ENCODE measurements around the gene TMEM88.

Gene TMEM88, protein sequence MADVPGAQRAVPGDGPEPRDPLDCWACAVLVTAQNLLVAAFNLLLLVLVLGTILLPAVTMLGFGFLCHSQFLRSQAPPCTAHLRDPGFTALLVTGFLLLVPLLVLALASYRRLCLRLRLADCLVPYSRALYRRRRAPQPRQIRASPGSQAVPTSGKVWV

DNA sequence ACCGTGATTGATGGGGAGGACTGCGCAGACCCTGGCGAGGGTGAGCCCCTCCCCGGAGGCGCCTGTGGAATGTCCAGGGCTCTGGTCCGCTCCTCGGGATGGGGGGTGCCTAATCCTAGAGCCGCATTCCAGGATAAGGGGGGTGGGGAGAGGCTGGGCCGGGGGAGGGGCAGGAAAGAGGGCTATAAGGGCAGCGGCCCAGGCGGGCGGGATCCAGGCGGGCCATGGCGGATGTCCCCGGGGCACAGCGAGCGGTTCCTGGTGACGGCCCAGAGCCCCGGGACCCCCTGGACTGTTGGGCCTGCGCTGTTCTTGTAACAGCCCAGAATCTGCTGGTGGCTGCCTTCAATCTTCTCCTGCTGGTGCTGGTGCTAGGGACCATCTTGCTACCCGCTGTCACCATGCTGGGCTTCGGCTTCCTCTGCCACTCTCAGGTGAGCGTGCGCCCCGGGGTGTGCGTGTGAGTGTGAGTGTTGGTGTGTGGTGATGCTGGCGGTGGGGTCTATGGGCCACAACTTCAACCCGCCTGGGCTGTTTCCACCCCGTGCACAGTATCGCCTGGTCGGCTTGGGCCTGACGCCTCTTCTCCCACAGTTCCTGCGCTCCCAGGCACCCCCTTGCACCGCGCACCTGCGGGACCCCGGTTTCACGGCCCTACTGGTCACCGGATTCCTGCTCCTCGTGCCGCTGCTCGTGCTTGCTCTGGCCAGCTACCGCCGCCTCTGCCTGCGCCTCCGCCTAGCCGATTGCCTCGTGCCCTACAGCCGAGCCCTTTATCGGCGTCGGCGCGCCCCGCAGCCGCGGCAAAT is at the start of gene TMEM88:
Gene TMEM88 (plus strand): TSS at position 216 of the 809 bp plus-strand sequence. CDS start 9 bp downstream, at position 225.
- no peak for ATAC-seq
- no peak for TF ChIP-seq ISL1 (CRISPR knock-in tag; IDR thresholded peaks at IDR 0.05)
- no peak for TF ChIP-seq ESRRG (CRISPR knock-in tag; IDR thresholded peaks at IDR 0.05)
- TF ChIP-seq ZNF565 (CRISPR knock-in tag; conservative IDR thresholded peaks at IDR 0.05; ENCODE audit: low read depth), result no peak
- TF ChIP-seq OSR1 (CRISPR knock-in tag; IDR thresholded peaks at IDR 0.05), result no peak
- TF ChIP-seq ZNF8 (CRISPR knock-in tag; IDR thresholded peaks at IDR 0.05), result no peak
- TF ChIP-seq, protein P1, sequence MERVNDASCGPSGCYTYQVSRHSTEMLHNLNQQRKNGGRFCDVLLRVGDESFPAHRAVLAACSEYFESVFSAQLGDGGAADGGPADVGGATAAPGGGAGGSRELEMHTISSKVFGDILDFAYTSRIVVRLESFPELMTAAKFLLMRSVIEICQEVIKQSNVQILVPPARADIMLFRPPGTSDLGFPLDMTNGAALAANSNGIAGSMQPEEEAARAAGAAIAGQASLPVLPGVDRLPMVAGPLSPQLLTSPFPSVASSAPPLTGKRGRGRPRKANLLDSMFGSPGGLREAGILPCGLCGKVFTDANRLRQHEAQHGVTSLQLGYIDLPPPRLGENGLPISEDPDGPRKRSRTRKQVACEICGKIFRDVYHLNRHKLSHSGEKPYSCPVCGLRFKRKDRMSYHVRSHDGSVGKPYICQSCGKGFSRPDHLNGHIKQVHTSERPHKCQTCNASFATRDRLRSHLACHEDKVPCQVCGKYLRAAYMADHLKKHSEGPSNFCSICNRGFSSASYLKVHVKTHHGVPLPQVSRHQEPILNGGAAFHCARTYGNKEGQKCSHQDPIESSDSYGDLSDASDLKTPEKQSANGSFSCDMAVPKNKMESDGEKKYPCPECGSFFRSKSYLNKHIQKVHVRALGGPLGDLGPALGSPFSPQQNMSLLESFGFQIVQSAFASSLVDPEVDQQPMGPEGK (CRISPR knock-in tag; IDR thresholded peaks at IDR 0.05; ENCODE audit: borderline replicate concordance), result no peak
- no peak for TF ChIP-seq ZC3H10 (CRISPR knock-in tag; IDR thresholded peaks at IDR 0.05)
- TF ChIP-seq ARNTL (CRISPR knock-in tag; IDR thresholded peaks at IDR 0.05; ENCODE audit: borderline replicate concordance, low read depth), result no peak
- no peak for TF ChIP-seq SNAI2 (CRISPR knock-in tag; IDR thresholded peaks at IDR 0.05)

DNA sequence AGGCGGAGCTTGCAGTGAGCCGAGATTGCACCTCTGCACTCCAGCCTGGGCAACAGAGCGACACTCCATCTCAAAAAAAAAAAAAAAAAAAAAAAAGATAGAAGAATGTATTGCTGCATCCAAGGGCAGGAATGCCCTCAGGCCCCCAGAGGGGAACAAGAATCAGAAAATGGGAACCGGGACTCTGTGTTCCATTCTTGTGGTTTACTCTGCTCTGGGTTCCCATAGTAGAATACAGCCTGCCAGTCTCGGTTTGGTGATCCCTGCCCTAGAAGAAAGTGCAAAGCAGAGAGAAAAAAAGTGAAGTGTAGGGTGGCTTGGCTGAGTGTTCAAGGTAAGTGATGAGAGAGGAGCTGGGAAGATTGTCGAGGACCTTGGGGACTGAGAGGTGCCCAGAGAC is 48.3 kb upstream of the TMEM88 start:
- TF ChIP-seq ZNF8 (CRISPR knock-in tag; IDR thresholded peaks at IDR 0.05) (no peak), TOX (CRISPR knock-in tag; IDR thresholded peaks at IDR 0.05; ENCODE audit: borderline replicate concordance) (no peak), ZFP3 (CRISPR knock-in tag; IDR thresholded peaks at IDR 0.05) (no peak), ISL1 (CRISPR knock-in tag; IDR thresholded peaks at IDR 0.05) (no peak), CSDC2 (CRISPR knock-in tag; IDR thresholded peaks at IDR 0.05) (no peak), SNAI2 (CRISPR knock-in tag; IDR thresholded peaks at IDR 0.05) (no peak), GLIS3 (CRISPR knock-in tag; IDR thresholded peaks at IDR 0.05) (no peak), ARNTL (CRISPR knock-in tag; IDR thresholded peaks at IDR 0.05; ENCODE audit: borderline replicate concordance, low read depth) (no peak), BACH2 (CRISPR knock-in tag; IDR thresholded peaks at IDR 0.05; ENCODE audit: borderline replicate concordance) (no peak), ZNF70 (CRISPR knock-in tag; IDR thresholded peaks at IDR 0.05) (no peak), ZC3H10 (CRISPR knock-in tag; IDR thresholded peaks at IDR 0.05) (no peak), ZNF565 (CRISPR knock-in tag; conservative IDR thresholded peaks at IDR 0.05; ENCODE audit: low read depth) (no peak), ESRRG (CRISPR knock-in tag; IDR thresholded peaks at IDR 0.05) (no peak)
- TF ChIP-seq, protein P2, sequence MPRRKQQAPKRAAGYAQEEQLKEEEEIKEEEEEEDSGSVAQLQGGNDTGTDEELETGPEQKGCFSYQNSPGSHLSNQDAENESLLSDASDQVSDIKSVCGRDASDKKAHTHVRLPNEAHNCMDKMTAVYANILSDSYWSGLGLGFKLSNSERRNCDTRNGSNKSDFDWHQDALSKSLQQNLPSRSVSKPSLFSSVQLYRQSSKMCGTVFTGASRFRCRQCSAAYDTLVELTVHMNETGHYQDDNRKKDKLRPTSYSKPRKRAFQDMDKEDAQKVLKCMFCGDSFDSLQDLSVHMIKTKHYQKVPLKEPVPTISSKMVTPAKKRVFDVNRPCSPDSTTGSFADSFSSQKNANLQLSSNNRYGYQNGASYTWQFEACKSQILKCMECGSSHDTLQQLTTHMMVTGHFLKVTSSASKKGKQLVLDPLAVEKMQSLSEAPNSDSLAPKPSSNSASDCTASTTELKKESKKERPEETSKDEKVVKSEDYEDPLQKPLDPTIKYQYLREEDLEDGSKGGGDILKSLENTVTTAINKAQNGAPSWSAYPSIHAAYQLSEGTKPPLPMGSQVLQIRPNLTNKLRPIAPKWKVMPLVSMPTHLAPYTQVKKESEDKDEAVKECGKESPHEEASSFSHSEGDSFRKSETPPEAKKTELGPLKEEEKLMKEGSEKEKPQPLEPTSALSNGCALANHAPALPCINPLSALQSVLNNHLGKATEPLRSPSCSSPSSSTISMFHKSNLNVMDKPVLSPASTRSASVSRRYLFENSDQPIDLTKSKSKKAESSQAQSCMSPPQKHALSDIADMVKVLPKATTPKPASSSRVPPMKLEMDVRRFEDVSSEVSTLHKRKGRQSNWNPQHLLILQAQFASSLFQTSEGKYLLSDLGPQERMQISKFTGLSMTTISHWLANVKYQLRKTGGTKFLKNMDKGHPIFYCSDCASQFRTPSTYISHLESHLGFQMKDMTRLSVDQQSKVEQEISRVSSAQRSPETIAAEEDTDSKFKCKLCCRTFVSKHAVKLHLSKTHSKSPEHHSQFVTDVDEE (CRISPR knock-in tag; IDR thresholded peaks at IDR 0.05), result no peak
- TF ChIP-seq, protein P3, sequence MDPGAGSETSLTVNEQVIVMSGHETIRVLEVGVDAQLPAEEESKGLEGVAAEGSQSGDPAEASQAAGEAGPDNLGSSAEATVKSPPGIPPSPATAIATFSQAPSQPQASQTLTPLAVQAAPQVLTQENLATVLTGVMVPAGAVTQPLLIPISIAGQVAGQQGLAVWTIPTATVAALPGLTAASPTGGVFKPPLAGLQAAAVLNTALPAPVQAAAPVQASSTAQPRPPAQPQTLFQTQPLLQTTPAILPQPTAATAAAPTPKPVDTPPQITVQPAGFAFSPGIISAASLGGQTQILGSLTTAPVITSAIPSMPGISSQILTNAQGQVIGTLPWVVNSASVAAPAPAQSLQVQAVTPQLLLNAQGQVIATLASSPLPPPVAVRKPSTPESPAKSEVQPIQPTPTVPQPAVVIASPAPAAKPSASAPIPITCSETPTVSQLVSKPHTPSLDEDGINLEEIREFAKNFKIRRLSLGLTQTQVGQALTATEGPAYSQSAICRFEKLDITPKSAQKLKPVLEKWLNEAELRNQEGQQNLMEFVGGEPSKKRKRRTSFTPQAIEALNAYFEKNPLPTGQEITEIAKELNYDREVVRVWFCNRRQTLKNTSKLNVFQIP (CRISPR knock-in tag; IDR thresholded peaks at IDR 0.05; ENCODE audit: borderline replicate concordance, low read depth), result no peak
- TF ChIP-seq, protein P1 (CRISPR knock-in tag; IDR thresholded peaks at IDR 0.05; ENCODE audit: borderline replicate concordance), result no peak
- TF ChIP-seq, protein P4, sequence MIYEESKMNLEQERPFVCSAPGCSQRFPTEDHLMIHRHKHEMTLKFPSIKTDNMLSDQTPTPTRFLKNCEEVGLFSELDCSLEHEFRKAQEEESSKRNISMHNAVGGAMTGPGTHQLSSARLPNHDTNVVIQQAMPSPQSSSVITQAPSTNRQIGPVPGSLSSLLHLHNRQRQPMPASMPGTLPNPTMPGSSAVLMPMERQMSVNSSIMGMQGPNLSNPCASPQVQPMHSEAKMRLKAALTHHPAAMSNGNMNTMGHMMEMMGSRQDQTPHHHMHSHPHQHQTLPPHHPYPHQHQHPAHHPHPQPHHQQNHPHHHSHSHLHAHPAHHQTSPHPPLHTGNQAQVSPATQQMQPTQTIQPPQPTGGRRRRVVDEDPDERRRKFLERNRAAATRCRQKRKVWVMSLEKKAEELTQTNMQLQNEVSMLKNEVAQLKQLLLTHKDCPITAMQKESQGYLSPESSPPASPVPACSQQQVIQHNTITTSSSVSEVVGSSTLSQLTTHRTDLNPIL (CRISPR knock-in tag; IDR thresholded peaks at IDR 0.05; ENCODE audit: low read depth), result no peak

DNA sequence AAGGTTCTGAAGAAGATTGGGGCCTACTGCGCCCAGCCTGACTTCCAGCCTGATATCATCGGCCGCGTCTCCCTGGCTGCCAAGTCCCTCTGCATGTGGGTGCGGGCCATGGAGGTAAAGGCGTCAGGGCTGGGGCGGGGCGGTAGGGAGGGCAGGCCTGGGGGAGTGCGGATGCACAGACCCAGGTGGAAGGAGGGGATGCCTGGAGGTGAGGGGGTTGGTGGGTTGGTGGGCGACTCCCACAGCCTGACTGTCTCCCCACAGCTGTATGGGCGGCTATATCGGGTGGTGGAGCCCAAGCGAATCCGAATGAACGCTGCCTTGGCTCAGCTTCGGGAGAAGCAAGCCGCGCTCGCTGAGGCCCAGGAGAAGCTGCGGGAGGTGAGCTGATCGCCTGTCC is 47.7 kb upstream of the TMEM88 start:
- ATAC-seq, result no peak
- TF ChIP-seq ESRRG (CRISPR knock-in tag; IDR thresholded peaks at IDR 0.05), result no peak
- TF ChIP-seq, protein P1 (CRISPR knock-in tag; IDR thresholded peaks at IDR 0.05; ENCODE audit: borderline replicate concordance), result no peak
- no peak for TF ChIP-seq CSDC2 (CRISPR knock-in tag; IDR thresholded peaks at IDR 0.05)
- no peak for TF ChIP-seq SNAI2 (CRISPR knock-in tag; IDR thresholded peaks at IDR 0.05)
- no peak for TF ChIP-seq ZNF8 (CRISPR knock-in tag; IDR thresholded peaks at IDR 0.05)
- no peak for TF ChIP-seq ISL1 (CRISPR knock-in tag; IDR thresholded peaks at IDR 0.05)
- no peak for TF ChIP-seq ARNTL (CRISPR knock-in tag; IDR thresholded peaks at IDR 0.05; ENCODE audit: borderline replicate concordance, low read depth)
- no peak for TF ChIP-seq ZFP3 (CRISPR knock-in tag; IDR thresholded peaks at IDR 0.05)
- TF ChIP-seq PPARA (CRISPR knock-in tag; IDR thresholded peaks at IDR 0.05; ENCODE audit: borderline replicate concordance), result no peak
- no peak for TF ChIP-seq GLIS3 (CRISPR knock-in tag; IDR thresholded peaks at IDR 0.05)
- no peak for TF ChIP-seq ZNF70 (CRISPR knock-in tag; IDR thresholded peaks at IDR 0.05)
- TF ChIP-seq, protein P4 (CRISPR knock-in tag; IDR thresholded peaks at IDR 0.05; ENCODE audit: low read depth), result no peak

More for the DNA sequence above, 48.3 kb upstream of the TMEM88 start:
- no peak for ATAC-seq
